T-cell (primary cell): Measurements from ENCODE around the gene ZBTB21. TPM values are rescaled to one million over a fixed set of nuclear protein-coding genes. Genes with fewer than 3 reads are reported as not detected.
A peak's percentile ranks its signal among the peaks of the same experiment; 100 is the strongest.

Experiments used
- ATAC-seq, 4 experiments: fragments of 200-7000 bp in 3 of 4; fragments of 150-1000 bp in 1 of 4; cut with Tn5 transposase; replicated peaks in 1 of 4; 1 replicate in 3 of 4; 2 replicates in 1 of 4; pipeline ENCODE4 v1.10.0; 2021; ENCODE audit warnings: moderate library complexity in 3 of 4, mild to moderate bottlenecking in 2 of 4, moderate number of reproducible peaks in 1 of 4
- CTCF ChIA-PET, 2 donors: fragments of 300-600 bp; sonication (Branson Sonifier 250); formaldehyde crosslinking; loops; one replicate each; lab custom pipeline; 2022; ENCODE audit warnings: antibody characterized with exemption in 2 of 2; lab: Charles Lee
- POLR2A ChIA-PET, 2 donors: fragments of 300-600 bp; sonication (Branson Sonifier 250); formaldehyde crosslinking; loops; one replicate each; lab custom pipeline; 2022; ENCODE audit warnings: antibody characterized with exemption in 2 of 2; lab: Charles Lee
- DNase-seq, 35 experiments: peaks; one replicate each; pipeline versions ENCODE4 v3.0.0 to v3.0.0-alpha.2; 2013 to 2023
- H3K27ac ChIP-seq: one replicate; pipeline ENCODE4 v1.5.1; 2013; ENCODE audit warnings: low read length
- H3K27me3 ChIP-seq, 2 experiments: replicated peaks in 1 of 2; 1 replicate in 1 of 2; 2 replicates in 1 of 2; pipeline versions ENCODE4 v1.6.1 to v1.7.0; 2013; ENCODE audit warnings: low read length in 1 of 2, mixed read lengths in 1 of 2; ENCODE audit not compliant: control insufficient read depth in 2 of 2, insufficient read depth in 2 of 2; ENCODE audit errors: extremely low read depth in 1 of 2
- H3K36me3 ChIP-seq, 2 donors: 1 replicate in 1 of 2; 2 replicates in 1 of 2; pipeline versions ENCODE4 v1.6.1 to v1.7.0; 2013; ENCODE audit warnings: low read length in 1 of 2; ENCODE audit not compliant: control insufficient read depth in 2 of 2, insufficient read depth in 1 of 2; ENCODE audit errors: extremely low read depth in 1 of 2
- H3K4me1 ChIP-seq, 2 experiments: 1 replicate in 1 of 2; 2 replicates in 1 of 2; pipeline versions ENCODE4 v1.6.1 to v1.7.0; 2013; ENCODE audit warnings: low read length in 2 of 2, mixed read lengths in 1 of 2; ENCODE audit not compliant: insufficient read depth in 2 of 2, control insufficient read depth in 1 of 2; ENCODE audit errors: extremely low read depth in 1 of 2
- H3K4me3 ChIP-seq, 2 donors: 1 replicate in 1 of 2; 2 replicates in 1 of 2; pipeline versions ENCODE4 v1.5.1 to v1.7.0; 2013; ENCODE audit warnings: mild to moderate bottlenecking in 2 of 2, low read length in 1 of 2, moderate library complexity in 1 of 2; ENCODE audit not compliant: control insufficient read depth in 1 of 2; ENCODE audit errors: extremely low read depth in 1 of 2
- H3K9me3 ChIP-seq: 2 replicates; pipeline ENCODE4 v1.7.0; 2013
- H3K27ac Mint-ChIP-seq, 2 donors: one replicate each; pipeline ENCODE4 v1.8.0; 2020 to 2021; ENCODE audit warnings: mild to moderate bottlenecking in 2 of 2, mixed read lengths in 2 of 2
- H3K27me3 Mint-ChIP-seq, 2 donors: one replicate each; pipeline ENCODE4 v1.8.0; 2021 to 2022; ENCODE audit warnings: mixed read lengths in 2 of 2
- H3K36me3 Mint-ChIP-seq: one replicate; pipeline ENCODE4 v1.8.0; 2021; ENCODE audit warnings: mixed read lengths
- H3K4me1 Mint-ChIP-seq, 3 donors: one replicate each; pipeline ENCODE4 v1.8.0; 2020 to 2022; ENCODE audit warnings: mixed read lengths in 3 of 3, mild to moderate bottlenecking in 1 of 3
- H3K4me3 Mint-ChIP-seq, 3 donors: one replicate each; pipeline ENCODE4 v1.8.0; 2020 to 2022; ENCODE audit warnings: mild to moderate bottlenecking in 3 of 3, mixed read lengths in 3 of 3, moderate library complexity in 3 of 3
- H3K9me3 Mint-ChIP-seq, 3 donors: one replicate each; pipeline ENCODE4 v1.8.0; 2020 to 2022; ENCODE audit warnings: mixed read lengths in 3 of 3
- WGBS: methylation state at CpG from one replicate; pipeline ENCODE4 v1.1.5; 2013; ENCODE audit warnings: missing lambda C conversion rate; ENCODE audit not compliant: insufficient coverage; 5-methylcytosine and 5-hydroxymethylcytosine counted together
- total RNA-seq, 35 experiments: library from RNA in 6 of 35; stranded (reverse) in 6 of 35; fragments of 120-200 nt in 1 of 35; gene quantifications; one replicate each; pipeline versions ENCODE4 v1.2.1 to v1.2.4 and lab custom pipeline; 2013 to 2026

Gene ZBTB21
- total RNA-seq, 5 donors from 2014 or later (not counting 1 experiment from before 2014, with no cell fraction given) = 17.6 to 119 (median 25.9) TPM

DNA sequence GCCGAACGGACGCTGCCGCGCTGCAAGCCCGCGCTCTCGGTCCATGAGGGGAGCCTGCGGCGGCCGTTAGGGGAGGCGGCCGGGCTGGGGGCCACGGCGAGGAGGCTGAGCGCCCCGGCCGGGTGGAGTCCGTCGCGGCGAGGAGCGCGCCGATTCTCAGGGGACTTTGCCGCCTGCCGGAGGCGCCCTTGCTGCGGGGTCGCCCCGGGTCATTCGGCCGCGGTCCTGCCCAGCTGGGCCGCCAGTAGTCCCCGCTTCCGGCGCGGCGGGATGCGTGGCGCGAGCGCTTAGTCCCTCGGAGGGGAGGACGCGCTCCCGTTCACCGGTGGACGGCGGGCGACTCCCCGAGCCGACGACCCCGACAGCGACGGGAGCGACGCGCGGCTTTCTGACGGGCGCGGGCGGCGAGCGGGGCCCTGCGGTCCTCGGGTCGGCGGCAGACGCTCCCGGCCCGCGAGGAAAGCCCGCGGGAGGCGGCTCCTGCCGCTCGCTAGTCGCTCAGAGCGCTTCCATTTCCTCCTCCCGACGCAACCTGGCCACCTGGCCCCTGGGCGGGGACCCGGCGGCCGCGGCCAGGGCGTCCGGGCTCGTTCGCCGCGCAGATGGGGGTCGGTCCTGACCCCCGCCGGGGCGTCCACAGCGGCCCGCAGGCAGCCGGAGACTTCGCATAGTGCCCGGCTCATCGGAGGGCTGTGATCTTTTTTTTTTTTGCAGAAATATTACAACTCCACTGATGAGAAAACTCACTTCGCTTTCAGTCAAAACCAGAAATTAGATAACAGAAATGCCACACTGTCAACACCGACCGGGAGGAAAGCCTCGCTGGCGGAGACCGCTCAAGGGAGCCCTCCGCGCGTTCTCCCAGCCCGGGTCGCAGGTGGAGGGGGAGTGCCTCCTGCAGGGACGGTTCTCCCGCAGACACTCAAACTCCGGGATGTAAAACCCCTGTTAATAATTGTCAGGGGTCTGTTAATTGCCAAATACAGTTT lies 641 bp upstream of the ZBTB21 start:
- Histone ChIP-seq H3K9me3 (no peaks in the 10 kb centered on the region), H3K27ac (peak overlapping the region; percentile 38), H3K36me3 (no peaks in the 10 kb centered on the region), H3K27me3 (no peaks in the 10 kb centered on the region), H3K4me1 (peaks cover 11 to 19% of the 10 kb centered on the region in 2 experiments), H3K4me3 (peak overlapping the region; percentile 43 to 69)
- DNase-seq (peak in 19 of 35 experiments; percentile 2 to 55 (median 15)), ATAC-seq (peak; percentile 4 to 18 (median 12))
- Mint-ChIP-seq H3K27ac (peak overlapping the region; percentile 81 to 91), H3K27me3 (no peaks in the 10 kb centered on the region), H3K36me3 (peaks cover 13% of the 10 kb centered on the region), H3K4me3 (peak overlapping the region; percentile 81 to 96 (median 84)), H3K4me1 (peaks cover 24 to 28% (median 28%) of the 10 kb centered on the region in 3 donors), H3K9me3 (peaks cover 0 to 5% (median 0%) of the 10 kb centered on the region in 3 donors)
- POLR2A ChIA-PET = interaction anchor here (0.6 to 1.0 kb wide), 4 partner anchors 8 to 491 kb away, joined by 3 to 5 read pairs (median 4); no protein-coding TSS in a partner anchor
- CTCF ChIA-PET = interaction anchor here (0.5 to 0.7 kb wide), 3 partner anchors 105 to 107 kb away, joined by 3 to 6 read pairs (median 3); no protein-coding TSS in a partner anchor
- WGBS = under 1% methylated on average over 99 of the region's 120 CpGs

DNA sequence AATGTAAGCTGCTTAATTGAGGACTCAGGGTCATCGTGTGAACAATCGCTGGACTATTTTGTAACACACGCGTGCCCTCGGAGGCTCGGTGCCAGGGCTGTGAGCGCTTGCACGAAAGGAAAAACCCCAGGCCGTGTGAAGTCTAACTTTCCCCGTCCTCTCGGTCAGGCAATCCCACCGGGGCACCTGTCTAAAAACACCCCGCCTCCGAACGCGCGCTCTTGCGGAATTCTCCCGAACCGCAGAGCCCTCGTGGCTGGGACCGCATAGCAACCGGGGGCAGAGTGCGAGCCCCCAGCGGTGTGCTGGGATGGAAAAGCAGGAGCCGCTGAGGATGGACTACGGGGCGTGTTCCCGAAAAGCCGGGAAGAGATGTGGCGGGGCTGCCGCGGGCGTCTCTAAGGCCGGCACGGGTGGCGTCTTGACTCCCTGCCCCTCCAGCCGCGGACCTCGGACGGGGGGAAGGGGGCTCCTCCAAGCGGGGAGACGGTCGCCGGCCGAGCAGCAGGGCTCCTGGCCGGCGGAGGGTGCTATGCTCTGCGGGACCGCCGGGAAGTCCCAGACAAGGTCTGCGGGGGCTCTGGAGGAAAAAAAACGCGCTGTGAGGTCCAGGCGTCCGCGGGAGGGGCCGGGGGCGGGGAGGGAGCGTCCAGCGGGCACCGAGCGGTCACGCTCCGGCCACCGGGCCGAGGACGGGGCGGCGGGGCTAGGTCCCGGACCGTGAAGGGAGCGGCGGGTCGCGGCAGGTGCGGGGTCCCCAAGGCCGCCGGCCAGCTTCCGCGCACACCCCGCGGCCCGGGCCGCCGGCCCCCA lies 936 bp downstream of the ZBTB21 start:
- H3K36me3 Mint-ChIP-seq = peaks cover 18% of the 10 kb centered on the region
- H3K9me3 Mint-ChIP-seq = no peaks in the 10 kb centered on the region
- Histone ChIP-seq H3K4me3 (peak overlapping the region; percentile 66 to 95), H3K27ac (peak overlapping the region; percentile 97), H3K27me3 (no peaks in the 10 kb centered on the region), H3K9me3 (no peaks in the 10 kb centered on the region), H3K36me3 (no peaks in the 10 kb centered on the region), H3K4me1 (peaks cover 11 to 19% of the 10 kb centered on the region in 2 experiments)
- ChIA-PET POLR2A (interaction anchor here in 1 of 2 donors (0.6 kb wide), 1 partner anchor 192 kb away, joined by 3 read pairs; no protein-coding TSS in a partner anchor), CTCF (interaction anchor here in 1 of 2 donors (0.6 kb wide), 1 partner anchor 1883 kb away, joined by 5 read pairs; no protein-coding TSS in a partner anchor)
- ATAC-seq (peak; percentile 4 to 40 (median 26)), DNase-seq (peak in 29 of 35 experiments; percentile 6 to 70 (median 27))
- WGBS = under 1% methylated on average over 86 of the region's 86 CpGs
- H3K4me1 Mint-ChIP-seq = peaks cover 33 to 37% (median 34%) of the 10 kb centered on the region in 3 donors
- H3K27ac Mint-ChIP-seq = peak overlapping the region; percentile 68 to 81
- H3K4me3 Mint-ChIP-seq = peak overlapping the region; percentile 79 to 87 (median 81)
- H3K27me3 Mint-ChIP-seq = no peaks in the 10 kb centered on the region

DNA sequence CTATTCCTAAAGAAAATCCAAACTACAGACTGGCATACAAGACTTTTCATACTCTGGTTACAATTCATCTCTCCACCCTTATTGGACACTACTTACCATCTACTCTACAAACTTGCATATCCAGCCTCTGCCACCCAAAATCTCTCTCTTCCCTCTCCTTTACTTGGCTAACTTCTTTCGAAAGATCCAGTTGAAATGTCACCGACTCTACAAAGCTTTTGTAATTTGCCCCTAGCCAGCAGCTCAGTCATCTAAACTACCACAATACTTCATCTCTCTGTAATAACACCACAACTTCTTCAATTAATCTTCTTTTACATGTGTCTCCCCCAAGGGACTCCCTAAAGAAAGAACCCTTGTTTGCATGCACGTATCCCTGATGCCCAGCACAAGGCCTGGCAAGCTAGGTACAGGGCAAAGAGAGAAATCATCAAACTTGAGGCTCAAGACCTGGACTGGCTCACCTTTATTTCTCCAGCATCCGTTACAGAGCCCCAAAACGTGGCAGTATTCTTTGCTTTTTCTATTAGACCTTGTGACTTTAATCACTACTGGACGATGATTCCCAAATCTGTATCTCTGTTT lies 2.7 kb downstream of the ZBTB21 start:
- Mint-ChIP-seq H3K27ac (no peak overlapping the region), H3K9me3 (no peaks in the 10 kb centered on the region), H3K27me3 (no peaks in the 10 kb centered on the region), H3K4me3 (peak overlapping the region in 2 of 3 donors; percentile 11 to 22), H3K36me3 (peaks cover 20% of the 10 kb centered on the region), H3K4me1 (peaks cover 41 to 47% (median 45%) of the 10 kb centered on the region in 3 donors)
- POLR2A ChIA-PET = interaction anchor here in 1 of 2 donors (0.7 kb wide), 1 partner anchor 23 kb away, joined by 14 read pairs; no protein-coding TSS in a partner anchor
- no peak for DNase-seq
- H3K4me1 ChIP-seq = peaks cover 11 to 23% of the 10 kb centered on the region in 2 experiments
- H3K36me3 ChIP-seq = no peaks in the 10 kb centered on the region
- no peaks in the 10 kb centered on the region for H3K27me3 ChIP-seq
- no peak overlapping the region for H3K27ac ChIP-seq
- WGBS = 98% methylated on average over 6 of the region's 6 CpGs
- no peak for ATAC-seq
- no peaks in the 10 kb centered on the region for H3K9me3 ChIP-seq
- CTCF ChIA-PET = interaction anchor here (0.5 to 1.6 kb wide), 3 partner anchors 100 to 110 kb away, joined by 4 to 5 read pairs (median 4); no protein-coding TSS in a partner anchor
- H3K4me3 ChIP-seq = no peak overlapping the region

DNA sequence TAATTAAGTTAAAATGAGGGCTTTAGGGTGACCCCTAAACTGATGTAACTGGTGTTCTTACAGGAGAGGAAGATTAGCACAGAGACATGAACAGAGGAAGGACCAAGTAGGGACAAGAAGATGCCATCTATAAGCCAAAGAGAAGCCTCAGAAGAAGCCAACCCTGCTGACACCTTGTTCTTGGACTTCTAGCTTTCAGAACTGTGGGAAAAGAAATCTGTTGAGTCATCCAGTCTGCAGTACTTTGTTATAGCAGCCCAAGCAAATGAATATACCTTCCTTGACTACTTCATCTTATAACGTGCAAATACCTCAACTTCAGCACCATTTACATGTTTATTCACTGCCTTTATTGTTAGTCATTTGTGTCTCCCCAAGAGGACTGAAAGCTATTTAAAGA lies 3.4 kb downstream of the ZBTB21 start:
- Histone ChIP-seq H3K4me3 (no peak overlapping the region), H3K27me3 (no peaks in the 10 kb centered on the region), H3K27ac (no peak overlapping the region), H3K9me3 (no peaks in the 10 kb centered on the region), H3K36me3 (peaks cover 0 to 2% of the 10 kb centered on the region in 2 donors), H3K4me1 (peaks cover 11 to 27% of the 10 kb centered on the region in 2 experiments)
- peaks cover 43 to 51% (median 46%) of the 10 kb centered on the region in 3 donors for H3K4me1 Mint-ChIP-seq
- no peak overlapping the region for H3K4me3 Mint-ChIP-seq
- H3K36me3 Mint-ChIP-seq = peaks cover 24% of the 10 kb centered on the region
- no peak for ATAC-seq
- ChIA-PET CTCF (interaction anchor here (0.5 to 1.6 kb wide), 3 partner anchors 101 to 110 kb away, joined by 4 to 5 read pairs (median 4); no protein-coding TSS in a partner anchor), POLR2A (no interaction called here)
- H3K27me3 Mint-ChIP-seq = no peaks in the 10 kb centered on the region
- no peak for DNase-seq
- H3K9me3 Mint-ChIP-seq = no peaks in the 10 kb centered on the region
- no peak overlapping the region for H3K27ac Mint-ChIP-seq
- no CpG with 5 or more reads among the region's 1 CpG for WGBS

DNA sequence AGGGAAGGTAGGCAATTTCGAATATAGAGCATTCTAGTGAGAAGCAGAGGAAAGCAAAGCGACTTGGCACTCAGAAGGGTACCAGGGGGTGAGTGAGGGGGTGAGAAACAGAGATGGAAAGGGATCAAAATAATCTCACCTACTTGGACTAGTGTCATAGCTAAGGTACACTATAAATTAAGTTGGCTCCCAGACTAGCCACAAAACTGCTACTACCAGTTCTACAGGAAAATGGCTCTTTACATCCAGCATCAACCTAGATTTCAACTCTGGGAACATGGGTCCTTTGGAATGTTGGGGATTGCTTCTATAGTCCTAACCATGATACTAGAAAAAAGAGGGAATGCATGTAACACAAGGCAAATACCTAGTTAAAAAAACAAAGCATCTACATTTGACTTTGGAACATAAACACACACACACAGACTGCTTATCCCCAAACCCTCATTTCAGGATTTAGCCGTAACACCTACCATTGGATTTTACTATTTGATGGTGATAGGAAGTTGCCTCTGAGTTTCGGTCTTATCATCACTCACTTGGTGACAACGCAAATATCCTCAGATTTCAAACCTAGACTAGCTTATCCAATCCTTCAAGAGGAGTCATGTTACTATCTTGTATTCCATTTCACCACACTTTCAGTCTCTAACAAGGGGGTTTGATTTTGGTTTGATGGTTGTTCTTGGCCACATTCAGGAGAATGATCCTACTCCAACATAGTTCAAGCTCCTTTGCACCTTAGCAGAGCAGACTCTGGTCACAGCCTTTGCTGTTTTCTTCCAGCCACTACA lies 5.6 kb downstream of the ZBTB21 start:
- Histone ChIP-seq H3K36me3 (peaks cover 0 to 15% of the 10 kb centered on the region in 2 donors), H3K4me3 (no peak overlapping the region), H3K9me3 (no peaks in the 10 kb centered on the region), H3K4me1 (peaks cover 8 to 20% of the 10 kb centered on the region in 2 experiments), H3K27ac (no peak overlapping the region), H3K27me3 (no peaks in the 10 kb centered on the region)
- POLR2A ChIA-PET = interaction anchor here in 1 of 2 donors (0.6 kb wide), 1 partner anchor 68 kb away, joined by 3 read pairs; no protein-coding TSS in a partner anchor
- WGBS = no CpG with 5 or more reads among the region's 5 CpGs
- H3K4me3 Mint-ChIP-seq = no peak overlapping the region
- CTCF ChIA-PET = no interaction called here
- H3K27ac Mint-ChIP-seq = no peak overlapping the region
- H3K36me3 Mint-ChIP-seq = peaks cover 36% of the 10 kb centered on the region
- no peaks in the 10 kb centered on the region for H3K9me3 Mint-ChIP-seq
- peaks cover 49 to 58% (median 53%) of the 10 kb centered on the region in 3 donors for H3K4me1 Mint-ChIP-seq
- H3K27me3 Mint-ChIP-seq = no peaks in the 10 kb centered on the region
- no peak for ATAC-seq
- DNase-seq = no peak
